Ovary (tissue), 9 donors: ENCODE data around the gene MUL1. TPM values are rescaled to one million over a fixed set of nuclear protein-coding genes. Genes with fewer than 3 reads are reported as not detected.
"Not testable (repeated sequence)": the region's sequence is repeated elsewhere in the genome, so short reads cannot be mapped to it uniquely, and the experiment has no call there.

Experiments
- DNase-seq, 5 donors: peaks; one replicate each; pipeline ENCODE4 v3.0.0-alpha.2; 2019 to 2020
- H3K27ac ChIP-seq, 2 donors: fragments of 200-600 bp; one replicate each; pipeline versions ENCODE4 v1.5.1 to v1.8.0; 2019 to 2022
- H3K27me3 ChIP-seq: fragments of 200-600 bp; one replicate; pipeline ENCODE4 v1.8.0; 2022
- H3K36me3 ChIP-seq: fragments of 200-600 bp; sonication (generic); one replicate; pipeline ENCODE4 v1.5.1; 2019
- H3K4me1 ChIP-seq: one replicate; pipeline ENCODE4 v1.8.1; 2013; ENCODE audit warnings: mild to moderate bottlenecking, moderate library complexity; ENCODE audit not compliant: insufficient read depth
- H3K4me3 ChIP-seq: fragments of 200-600 bp; sonication (generic); one replicate; pipeline ENCODE4 v1.5.1; 2017
- H3K9me3 ChIP-seq, 2 donors: fragments of 200-600 bp in 1 of 2; sonication (generic) in 1 of 2; one replicate each; pipeline versions ENCODE4 v1.5.1 to v1.8.1; 2013 to 2019; ENCODE audit warnings: mild to moderate bottlenecking in 1 of 2, moderate library complexity in 1 of 2
- EP300 ChIP-seq: sonication (generic); formaldehyde crosslinking; IDR thresholded peaks from one replicate; pipeline ENCODE4 v1.6.1; 2017; ENCODE audit warnings: antibody characterized with exemption
- POLR2A ChIP-seq: fragments of 450-650 bp; IDR thresholded peaks from one replicate; pipeline ENCODE4 v1.6.1; 2017; ENCODE audit warnings: antibody characterized with exemption, mild to moderate bottlenecking, moderate library complexity
- WGBS, 3 donors: extraction: QIAGEN DNeasy Blood & Tissue Kit in 1 of 3; methylation state at CpG; one replicate each; pipeline versions ENCODE4 v1.1.5 to v1.1.7; 2013 to 2017; 5-methylcytosine and 5-hydroxymethylcytosine counted together
- intact Hi-C, 4 donors: fragments of 100-400 bp; cut with DNase I; formaldehyde crosslinking; loops; one replicate each; pipeline versions ENCODE4 v1.11.0 to v1.15.1; 2022 to 2023
- polyA plus RNA-seq, 2 donors: library from polyadenylated mRNA; stranded (reverse); fragments of 200-250 nt in 1 of 2; fragments of 350-450 nt in 1 of 2; fragmentation: Illumina TruSeq in 1 of 2; extraction: RNeasy Lipid Tissue Mini Kit (QIAGEN cat#74804) in 1 of 2; gene quantifications; one replicate each; pipeline ENCODE4 v1.2.3, GENCODE V29; 2013 to 2014
- total RNA-seq, 7 donors: library from RNA; depleted of rRNA in 2 of 7; stranded (reverse); fragments of >200 nt in 2 of 7; fragmentation: NEBNext Ultra II Directional in 3 of 7; extraction: Animal tissue kit (Norgen Biotek cat#: 25700) in 3 of 7; gene quantifications; one replicate each; pipeline versions ENCODE4 v1.1.0 to v1.2.4, GENCODE V29; 2016 to 2023
- TF ChIP-seq, protein P1 (sequence below), 3 donors: fragments of 450-650 bp in 2 of 3; fragments of 200-600 bp in 1 of 3; IDR thresholded peaks; one replicate each; pipeline versions ENCODE4 v1.5.1 to v1.8.0; 2016 to 2022; ENCODE audit warnings: antibody characterized with exemption in 3 of 3, mild to moderate bottlenecking in 1 of 3
- donor health status: DM: no; HTN: no; CAD: no; lungs with moderate emphysema.
- donor health status: DM: no; HTN: no; CAD: no.
- donor health status: Bipolar disorder and iron deficiency.
- donor health status: DM: yes; HTN: yes; CAD: no.
- donor health status: DM: no; HTN: no; CAD: no.
- donor health status: DM: yes; HTN: yes; CAD: no.

The MUL1 gene
- total and polyA plus RNA-seq, 9 donors = 16.7 to 31.6 (median 23.9) TPM

DNA sequence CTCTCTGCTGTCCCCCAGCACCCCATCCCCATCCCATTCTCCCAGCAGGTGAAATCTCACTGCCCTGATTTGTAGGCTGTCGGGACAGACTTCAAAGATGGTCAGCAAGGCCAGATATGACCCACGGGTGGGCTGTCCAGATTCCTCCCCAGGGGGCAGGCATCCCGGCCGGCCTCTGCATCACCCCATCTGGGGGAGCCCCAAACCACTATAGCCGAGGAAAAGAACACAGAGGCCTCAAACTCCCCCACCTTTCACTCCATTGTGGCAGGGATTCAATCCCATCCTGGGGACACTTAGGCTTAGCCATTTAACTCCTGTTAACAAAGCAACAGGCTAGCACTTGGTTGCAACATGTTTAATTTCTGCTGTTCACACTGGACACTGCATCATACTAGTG, 8.8 kb downstream of the MUL1 start:
- Histone ChIP-seq H3K36me3 (no peaks in the 10 kb centered on the region), H3K27me3 (no peaks in the 10 kb centered on the region), H3K9me3 (no peaks in the 10 kb centered on the region), H3K4me3 (no peak overlapping the region), H3K27ac (no peak overlapping the region), H3K4me1 (no peaks in the 10 kb centered on the region)
- intact Hi-C loops = loop anchor here in 2 of 4 donors (5.0 to 10.0 kb wide), 4 partner anchors 124 to 584 kb away; no protein-coding TSS in a partner anchor
- no peak for DNase-seq
- no peak for TF ChIP-seq EP300
- no peak for TF ChIP-seq POLR2A
- TF ChIP-seq, protein P1, sequence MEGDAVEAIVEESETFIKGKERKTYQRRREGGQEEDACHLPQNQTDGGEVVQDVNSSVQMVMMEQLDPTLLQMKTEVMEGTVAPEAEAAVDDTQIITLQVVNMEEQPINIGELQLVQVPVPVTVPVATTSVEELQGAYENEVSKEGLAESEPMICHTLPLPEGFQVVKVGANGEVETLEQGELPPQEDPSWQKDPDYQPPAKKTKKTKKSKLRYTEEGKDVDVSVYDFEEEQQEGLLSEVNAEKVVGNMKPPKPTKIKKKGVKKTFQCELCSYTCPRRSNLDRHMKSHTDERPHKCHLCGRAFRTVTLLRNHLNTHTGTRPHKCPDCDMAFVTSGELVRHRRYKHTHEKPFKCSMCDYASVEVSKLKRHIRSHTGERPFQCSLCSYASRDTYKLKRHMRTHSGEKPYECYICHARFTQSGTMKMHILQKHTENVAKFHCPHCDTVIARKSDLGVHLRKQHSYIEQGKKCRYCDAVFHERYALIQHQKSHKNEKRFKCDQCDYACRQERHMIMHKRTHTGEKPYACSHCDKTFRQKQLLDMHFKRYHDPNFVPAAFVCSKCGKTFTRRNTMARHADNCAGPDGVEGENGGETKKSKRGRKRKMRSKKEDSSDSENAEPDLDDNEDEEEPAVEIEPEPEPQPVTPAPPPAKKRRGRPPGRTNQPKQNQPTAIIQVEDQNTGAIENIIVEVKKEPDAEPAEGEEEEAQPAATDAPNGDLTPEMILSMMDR (IDR thresholded peaks at IDR 0.05) = no peak
- 58 to 60% (median 59%) methylated on average over 5 of the region's 5 CpGs for WGBS, 3 donors

DNA sequence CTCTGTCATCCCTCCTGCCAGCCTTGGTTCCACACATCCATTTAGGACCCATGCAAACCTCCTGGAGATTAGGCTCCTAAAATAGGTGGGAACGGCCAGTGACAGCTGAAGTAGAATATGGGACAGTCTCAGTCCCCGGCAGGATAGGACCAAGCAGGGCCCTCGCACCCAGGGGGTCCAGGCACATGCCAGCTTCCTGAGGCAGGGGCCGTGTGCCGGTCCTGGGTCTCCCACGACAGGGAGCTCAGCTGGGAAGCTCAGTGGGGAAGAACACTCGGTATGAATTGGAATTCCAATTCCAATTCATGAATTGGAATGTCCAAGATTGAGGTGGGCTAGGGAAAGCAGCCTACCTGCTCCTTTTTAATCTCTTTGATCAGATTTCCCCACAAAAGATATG, 9.8 kb downstream of the MUL1 start:
- Histone ChIP-seq H3K36me3 (no peaks in the 10 kb centered on the region), H3K27ac (no peak overlapping the region), H3K27me3 (no peaks in the 10 kb centered on the region), H3K9me3 (no peaks in the 10 kb centered on the region), H3K4me3 (no peak overlapping the region), H3K4me1 (no peaks in the 10 kb centered on the region)
- no peak for TF ChIP-seq EP300
- TF ChIP-seq, protein P1 (IDR thresholded peaks at IDR 0.05) = no peak
- TF ChIP-seq POLR2A = no peak
- WGBS, 3 donors = 71 to 76% (median 76%) methylated on average over 7 of the region's 7 CpGs
- intact Hi-C loops = loop anchor here in 2 of 4 donors (5.0 to 10.0 kb wide), 4 partner anchors 123 to 583 kb away; no protein-coding TSS in a partner anchor
- no peak for DNase-seq

GRCh38 chr1:20497506-20497905, 10.4 kb downstream of the MUL1 start:
- DNase-seq = no peak
- WGBS, 3 donors = 53 to 65% (median 62%) methylated on average over 6 of the region's 6 CpGs
- Histone ChIP-seq H3K9me3 (no peaks in the 10 kb centered on the region), H3K27me3 (no peaks in the 10 kb centered on the region), H3K4me1 (no peaks in the 10 kb centered on the region), H3K4me3 (no peak overlapping the region), H3K27ac (no peak overlapping the region), H3K36me3 (no peaks in the 10 kb centered on the region)
- TF ChIP-seq POLR2A (no peak), EP300 (no peak)
- TF ChIP-seq, protein P1 (IDR thresholded peaks at IDR 0.05) = no peak
- intact Hi-C loops = loop anchor here in 2 of 4 donors (5.0 to 10.0 kb wide), 4 partner anchors 123 to 583 kb away; no protein-coding TSS in a partner anchor

DNA sequence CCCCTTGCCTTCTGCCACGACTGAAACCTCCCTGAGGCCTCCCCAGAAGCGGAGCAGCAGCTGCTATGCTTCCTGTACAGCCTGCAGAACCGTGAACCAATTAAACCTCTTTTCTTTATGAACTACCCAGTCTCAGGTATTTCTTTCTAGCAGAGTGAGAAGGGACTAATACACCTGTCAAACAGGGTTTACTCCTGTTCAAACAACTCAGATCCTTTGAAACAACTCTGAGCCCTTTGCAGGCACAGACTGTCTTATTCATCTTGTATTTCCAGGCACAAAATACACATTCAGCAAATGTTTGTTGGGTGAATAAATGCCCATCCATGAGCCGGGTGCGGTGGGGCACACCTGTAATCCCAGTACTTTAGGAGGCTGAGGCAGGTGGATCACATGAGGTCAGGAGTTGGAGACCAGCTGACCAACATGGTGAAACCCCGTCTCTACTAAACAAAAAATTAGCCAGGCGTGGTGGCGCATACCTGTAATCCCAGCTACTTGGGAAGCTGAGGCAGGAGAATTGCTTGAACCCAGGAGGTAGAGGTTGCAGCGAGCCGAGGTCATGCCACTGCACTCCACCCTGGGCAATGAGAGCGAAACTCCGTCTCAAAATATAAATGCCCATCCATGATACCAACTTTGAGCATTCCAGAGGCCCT, 11.1 kb downstream of the MUL1 start:
- H3K27ac ChIP-seq, DNase-seq, H3K4me3 ChIP-seq, H3K36me3 ChIP-seq, H3K9me3 ChIP-seq, H3K27me3 ChIP-seq, H3K4me1 ChIP-seq: not testable (repeated sequence)
- 80 to 90% (median 80%) methylated on average over 12 of the region's 12 CpGs for WGBS, 3 donors
- intact Hi-C loops = loop anchor here in 2 of 4 donors (5.0 to 10.0 kb wide), 4 partner anchors 122 to 582 kb away; no protein-coding TSS in a partner anchor

- Histone ChIP-seq H3K27ac (no peak overlapping the region), H3K27me3 (no peaks in the 10 kb centered on the region), H3K36me3 (no peaks in the 10 kb centered on the region), H3K4me1 (no peaks in the 10 kb centered on the region), H3K9me3 (no peaks in the 10 kb centered on the region), H3K4me3 (no peak overlapping the region)
- WGBS, 3 donors = 70 to 75% (median 74%) methylated on average over 8 of the region's 8 CpGs
- intact Hi-C loops = loop anchor here in 2 of 4 donors (5.0 to 10.0 kb wide), 4 partner anchors 121 to 581 kb away; no protein-coding TSS in a partner anchor
- TF ChIP-seq, protein P1 (IDR thresholded peaks at IDR 0.05) = no peak
- DNase-seq = no peak
Measured at GRCh38 chr1:20496241-20496661, 11.7 kb downstream of the MUL1 start.
